Measurements from ENCODE around the gene LEMD2. TPM values are rescaled to one million over a fixed set of nuclear protein-coding genes. Genes with fewer than 3 reads are reported as not detected.

Gene LEMD2
- polyA plus RNA-seq, 2 donors, result 39.8 to 43.2 TPM

GRCh38 chr6:33787346-33787953 lies 1.5 kb downstream of the LEMD2 start:
- WGBS, 2 donors, result 27 to 30% methylated on average over 7 of the region's 7 CpGs
- H3K27ac ChIP-seq (ENCODE audit: low read depth in 2 of 2, low read length in 1 of 2), result peak overlapping the region; percentile 92 to 97
- H3K9me3 ChIP-seq (ENCODE audit: control insufficient read depth in 2 of 2, insufficient read depth in 1 of 2, low read depth in 1 of 2, low read length in 1 of 2), result no peaks in the 10 kb centered on the region
- H3K36me3 ChIP-seq (ENCODE audit: control insufficient read depth in 2 of 2, insufficient read depth in 2 of 2, low read length in 1 of 2), result peaks cover 8 to 25% of the 10 kb centered on the region in 2 donors
- H3K4me1 ChIP-seq (ENCODE audit: control insufficient read depth in 2 of 2, insufficient read depth in 2 of 2, low read length in 1 of 2), result peaks cover 0 to 10% of the 10 kb centered on the region in 2 donors
- no peaks in the 10 kb centered on the region for H3K27me3 ChIP-seq (ENCODE audit: control insufficient read depth in 1 of 2, insufficient read depth in 2 of 2, low read length in 2 of 2)
- H3K4me3 ChIP-seq (ENCODE audit: low read depth in 1 of 2, low read length in 2 of 2), result peak overlapping the region; percentile 87 to 91

GRCh38 chr6:33786736-33787135 lies 2.2 kb downstream of the LEMD2 start:
- H3K36me3 ChIP-seq (ENCODE audit: control insufficient read depth in 2 of 2, insufficient read depth in 2 of 2, low read length in 1 of 2), result peaks cover 8 to 32% of the 10 kb centered on the region in 2 donors
- H3K4me1 ChIP-seq (ENCODE audit: control insufficient read depth in 2 of 2, insufficient read depth in 2 of 2, low read length in 1 of 2), result peaks cover 0 to 10% of the 10 kb centered on the region in 2 donors
- no peak overlapping the region for H3K27ac ChIP-seq (ENCODE audit: low read depth in 2 of 2, low read length in 1 of 2)
- no peak overlapping the region for H3K4me3 ChIP-seq (ENCODE audit: low read depth in 1 of 2, low read length in 2 of 2)
- 75 to 76% methylated on average over 3 of the region's 3 CpGs for WGBS, 2 donors
- H3K27me3 ChIP-seq (ENCODE audit: control insufficient read depth in 1 of 2, insufficient read depth in 2 of 2, low read length in 2 of 2), result no peaks in the 10 kb centered on the region
- no peaks in the 10 kb centered on the region for H3K9me3 ChIP-seq (ENCODE audit: control insufficient read depth in 2 of 2, insufficient read depth in 1 of 2, low read depth in 1 of 2, low read length in 1 of 2)

DNA sequence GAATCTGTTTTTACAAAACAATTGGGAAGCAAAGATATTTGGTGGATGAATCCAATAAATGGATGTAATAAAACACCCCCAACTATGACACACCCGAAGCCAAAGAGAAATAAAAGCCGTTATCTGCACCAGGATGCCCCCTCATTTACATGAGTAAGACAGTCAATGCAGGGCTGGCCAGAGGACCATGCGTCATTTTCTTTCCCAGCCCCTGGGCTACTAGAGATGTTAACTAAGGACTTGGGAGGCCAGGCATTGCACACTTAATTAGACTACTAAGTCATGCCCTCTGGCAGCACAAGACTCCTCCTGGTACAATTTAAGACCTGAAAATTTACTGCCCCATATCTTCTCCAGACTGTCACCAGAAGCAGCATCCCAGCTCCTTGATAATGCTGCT lies 3.2 kb downstream of the LEMD2 start:
- peaks cover 0 to 12% of the 10 kb centered on the region in 2 donors for H3K4me1 ChIP-seq (ENCODE audit: control insufficient read depth in 2 of 2, insufficient read depth in 2 of 2, low read length in 1 of 2)
- no peak overlapping the region for H3K27ac ChIP-seq (ENCODE audit: low read depth in 2 of 2, low read length in 1 of 2)
- no peaks in the 10 kb centered on the region for H3K27me3 ChIP-seq (ENCODE audit: control insufficient read depth in 1 of 2, insufficient read depth in 2 of 2, low read length in 2 of 2)
- H3K36me3 ChIP-seq (ENCODE audit: control insufficient read depth in 2 of 2, insufficient read depth in 2 of 2, low read length in 1 of 2), result peaks cover 8 to 36% of the 10 kb centered on the region in 2 donors
- H3K4me3 ChIP-seq (ENCODE audit: low read depth in 1 of 2, low read length in 2 of 2), result no peak overlapping the region
- 58 to 60% methylated on average over 3 of the region's 3 CpGs for WGBS, 2 donors
- no peaks in the 10 kb centered on the region for H3K9me3 ChIP-seq (ENCODE audit: control insufficient read depth in 2 of 2, insufficient read depth in 1 of 2, low read depth in 1 of 2, low read length in 1 of 2)

DNA sequence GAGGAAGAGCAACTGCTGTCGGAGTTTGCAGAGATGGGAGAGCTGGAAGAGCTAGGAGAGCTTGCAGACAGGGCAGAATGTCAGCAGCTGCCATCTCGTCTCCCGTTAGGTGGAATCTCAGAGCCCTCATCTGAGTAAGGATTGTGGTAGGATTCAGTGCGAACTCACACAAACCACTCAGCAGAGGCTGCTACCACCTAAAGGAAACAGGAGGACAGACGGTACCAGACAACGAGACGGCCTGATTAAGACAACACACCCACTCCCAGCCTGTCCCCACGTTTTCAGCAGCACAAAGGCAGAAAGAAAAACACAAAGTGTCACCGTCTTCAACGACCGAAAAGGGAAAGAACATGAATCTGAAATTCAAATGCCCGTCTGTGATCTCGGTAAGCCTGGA lies 4.1 kb downstream of the LEMD2 start:
- Histone ChIP-seq H3K4me1 (ENCODE audit: control insufficient read depth in 2 of 2, insufficient read depth in 2 of 2, low read length in 1 of 2) (peaks cover 0 to 12% of the 10 kb centered on the region in 2 donors), H3K27ac (ENCODE audit: low read depth in 2 of 2, low read length in 1 of 2) (peak overlapping the region in 1 of 2 donors; percentile 58), H3K9me3 (ENCODE audit: control insufficient read depth in 2 of 2, insufficient read depth in 1 of 2, low read depth in 1 of 2, low read length in 1 of 2) (no peaks in the 10 kb centered on the region), H3K27me3 (ENCODE audit: control insufficient read depth in 1 of 2, insufficient read depth in 2 of 2, low read length in 2 of 2) (no peaks in the 10 kb centered on the region), H3K4me3 (ENCODE audit: low read depth in 1 of 2, low read length in 2 of 2) (no peak overlapping the region), H3K36me3 (ENCODE audit: control insufficient read depth in 2 of 2, insufficient read depth in 2 of 2, low read length in 1 of 2) (peaks cover 8 to 46% of the 10 kb centered on the region in 2 donors)
- WGBS, 2 donors, result 81 to 82% methylated on average over 13 of the region's 13 CpGs

GRCh38 chr6:33783781-33784520 lies 5.0 kb downstream of the LEMD2 start:
- Histone ChIP-seq H3K4me1 (ENCODE audit: control insufficient read depth in 2 of 2, insufficient read depth in 2 of 2, low read length in 1 of 2) (peaks cover 0 to 8% of the 10 kb centered on the region in 2 donors), H3K27me3 (ENCODE audit: control insufficient read depth in 1 of 2, insufficient read depth in 2 of 2, low read length in 2 of 2) (no peaks in the 10 kb centered on the region), H3K9me3 (ENCODE audit: control insufficient read depth in 2 of 2, insufficient read depth in 1 of 2, low read depth in 1 of 2, low read length in 1 of 2) (no peaks in the 10 kb centered on the region), H3K4me3 (ENCODE audit: low read depth in 1 of 2, low read length in 2 of 2) (no peak overlapping the region), H3K36me3 (ENCODE audit: control insufficient read depth in 2 of 2, insufficient read depth in 2 of 2, low read length in 1 of 2) (peaks cover 14 to 54% of the 10 kb centered on the region in 2 donors), H3K27ac (ENCODE audit: low read depth in 2 of 2, low read length in 1 of 2) (peak overlapping the region in 1 of 2 donors; percentile 56)
- WGBS, 2 donors, result 85 to 86% methylated on average over 10 of the region's 10 CpGs

DNA sequence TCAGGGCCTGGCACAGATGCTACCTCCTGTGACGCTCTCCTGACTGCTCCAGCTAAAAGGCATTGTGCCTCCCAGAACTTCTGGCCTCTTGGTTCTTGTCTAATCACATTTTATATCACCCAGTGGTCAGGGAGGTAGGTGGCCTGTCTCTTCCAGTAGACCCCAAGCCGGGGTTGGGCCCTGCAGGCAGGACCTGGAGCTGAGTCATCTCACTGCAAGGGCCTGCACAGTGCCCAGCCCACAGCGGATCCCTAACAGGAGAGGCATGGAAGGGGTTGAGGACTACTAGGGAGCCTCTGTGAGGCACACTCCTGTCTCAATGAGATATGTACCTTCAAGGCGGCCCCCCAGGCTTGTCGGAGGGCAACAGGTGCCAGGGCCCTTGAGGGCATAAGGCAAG lies 6.4 kb downstream of the LEMD2 start:
- peaks cover 26 to 67% of the 10 kb centered on the region in 2 donors for H3K36me3 ChIP-seq (ENCODE audit: control insufficient read depth in 2 of 2, insufficient read depth in 2 of 2, low read length in 1 of 2)

DNA sequence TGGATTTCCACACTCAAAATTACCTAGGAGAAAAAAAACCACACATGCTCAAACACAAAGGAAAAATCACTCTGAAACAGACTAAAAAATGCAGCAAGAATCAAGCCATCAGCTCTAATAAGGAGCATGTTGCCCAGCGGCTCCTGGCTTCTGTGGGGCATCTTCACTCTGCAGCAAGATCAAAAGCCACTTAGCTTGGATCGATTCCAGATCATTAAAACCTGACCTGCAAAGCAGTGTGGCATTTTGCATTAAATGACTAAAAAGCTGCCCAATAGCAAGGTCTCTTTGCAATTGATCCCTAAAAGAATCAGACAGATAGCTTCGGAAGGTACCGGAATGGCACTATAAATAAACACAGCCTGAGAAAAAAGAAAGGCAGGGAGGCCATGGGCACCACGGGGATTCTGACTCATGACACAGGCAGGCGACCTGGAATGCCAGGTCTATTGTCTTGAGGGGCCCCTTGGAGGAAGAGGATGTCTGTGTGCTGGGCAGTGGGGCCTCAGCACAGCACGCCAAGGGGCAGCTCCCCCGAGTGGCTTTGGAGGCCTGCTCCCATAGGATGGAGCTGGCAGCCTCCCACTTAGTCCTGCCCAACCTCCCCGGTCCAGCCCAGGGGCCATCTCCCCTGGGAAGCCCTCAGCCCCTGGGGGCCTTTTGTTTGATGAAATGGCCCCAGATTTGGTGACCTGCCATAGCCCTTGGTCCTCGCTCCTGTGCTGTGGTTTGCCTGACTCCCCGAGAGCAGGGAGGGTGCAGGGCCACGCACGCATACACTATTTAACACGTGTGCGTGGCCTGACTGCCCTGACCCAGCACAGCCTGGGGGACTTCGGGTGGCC lies 7.6 kb downstream of the LEMD2 start:
- H3K4me3 ChIP-seq (ENCODE audit: low read depth in 1 of 2, low read length in 2 of 2), result no peak overlapping the region
- no peaks in the 10 kb centered on the region for H3K9me3 ChIP-seq (ENCODE audit: control insufficient read depth in 2 of 2, insufficient read depth in 1 of 2, low read depth in 1 of 2, low read length in 1 of 2)
- no peak overlapping the region for H3K27ac ChIP-seq (ENCODE audit: low read depth in 2 of 2, low read length in 1 of 2)
- H3K36me3 ChIP-seq (ENCODE audit: control insufficient read depth in 2 of 2, insufficient read depth in 2 of 2, low read length in 1 of 2), result peaks cover 36 to 79% of the 10 kb centered on the region in 2 donors
- peaks cover 0 to 8% of the 10 kb centered on the region in 2 donors for H3K4me1 ChIP-seq (ENCODE audit: control insufficient read depth in 2 of 2, insufficient read depth in 2 of 2, low read length in 1 of 2)
- no peaks in the 10 kb centered on the region for H3K27me3 ChIP-seq (ENCODE audit: control insufficient read depth in 1 of 2, insufficient read depth in 2 of 2, low read length in 2 of 2)
- WGBS, 2 donors, result 66 to 75% methylated on average over 16 of the region's 16 CpGs

More for the DNA sequence above, 6.4 kb downstream of the LEMD2 start:
- Histone ChIP-seq H3K4me3 (ENCODE audit: low read depth in 1 of 2, low read length in 2 of 2) (no peak overlapping the region), H3K27ac (ENCODE audit: low read depth in 2 of 2, low read length in 1 of 2) (peak overlapping the region in 1 of 2 donors; percentile 26), H3K4me1 (ENCODE audit: control insufficient read depth in 2 of 2, insufficient read depth in 2 of 2, low read length in 1 of 2) (peaks cover 0 to 8% of the 10 kb centered on the region in 2 donors), H3K9me3 (ENCODE audit: control insufficient read depth in 2 of 2, insufficient read depth in 1 of 2, low read depth in 1 of 2, low read length in 1 of 2) (no peaks in the 10 kb centered on the region), H3K27me3 (ENCODE audit: control insufficient read depth in 1 of 2, insufficient read depth in 2 of 2, low read length in 2 of 2) (no peaks in the 10 kb centered on the region)
- WGBS, 2 donors, result 94 to 95% methylated on average over 5 of the region's 5 CpGs

DNA sequence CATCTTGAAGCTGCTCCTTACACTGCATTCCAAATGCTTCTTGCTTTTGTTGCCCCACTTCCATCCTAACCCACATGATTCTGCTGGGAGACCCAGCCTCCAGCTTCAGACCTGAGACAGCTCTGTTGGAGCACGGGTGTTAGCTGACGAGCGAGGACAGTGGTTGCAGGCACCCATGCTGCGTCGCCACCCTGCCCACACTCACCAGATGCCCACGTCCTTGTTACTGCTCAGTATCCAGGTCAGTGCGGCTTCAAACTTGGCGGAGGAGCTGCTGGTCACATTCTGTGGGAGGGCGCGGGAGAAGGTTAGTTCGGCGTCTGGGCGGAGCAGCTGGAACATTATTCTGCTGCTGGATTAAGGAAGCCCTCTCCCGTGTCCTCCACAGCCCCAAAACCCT lies 9.0 kb downstream of the LEMD2 start:
- no peak overlapping the region for H3K27ac ChIP-seq (ENCODE audit: low read depth in 2 of 2, low read length in 1 of 2)
- H3K4me1 ChIP-seq (ENCODE audit: control insufficient read depth in 2 of 2, insufficient read depth in 2 of 2, low read length in 1 of 2), result peaks cover 0 to 6% of the 10 kb centered on the region in 2 donors
- H3K9me3 ChIP-seq (ENCODE audit: control insufficient read depth in 2 of 2, insufficient read depth in 1 of 2, low read depth in 1 of 2, low read length in 1 of 2), result no peaks in the 10 kb centered on the region
- WGBS, 2 donors, result 86 to 88% methylated on average over 14 of the region's 14 CpGs
- H3K36me3 ChIP-seq (ENCODE audit: control insufficient read depth in 2 of 2, insufficient read depth in 2 of 2, low read length in 1 of 2), result peaks cover 43 to 86% of the 10 kb centered on the region in 2 donors
- H3K4me3 ChIP-seq (ENCODE audit: low read depth in 1 of 2, low read length in 2 of 2), result no peak overlapping the region
- no peaks in the 10 kb centered on the region for H3K27me3 ChIP-seq (ENCODE audit: control insufficient read depth in 1 of 2, insufficient read depth in 2 of 2, low read length in 2 of 2)

GRCh38 chr6:33779290-33779689 lies 9.6 kb downstream of the LEMD2 start:
- Histone ChIP-seq H3K4me3 (ENCODE audit: low read depth in 1 of 2, low read length in 2 of 2) (no peak overlapping the region), H3K27me3 (ENCODE audit: control insufficient read depth in 1 of 2, insufficient read depth in 2 of 2, low read length in 2 of 2) (no peaks in the 10 kb centered on the region), H3K4me1 (ENCODE audit: control insufficient read depth in 2 of 2, insufficient read depth in 2 of 2, low read length in 1 of 2) (peaks cover 0 to 2% of the 10 kb centered on the region in 2 donors), H3K27ac (ENCODE audit: low read depth in 2 of 2, low read length in 1 of 2) (no peak overlapping the region), H3K9me3 (ENCODE audit: control insufficient read depth in 2 of 2, insufficient read depth in 1 of 2, low read depth in 1 of 2, low read length in 1 of 2) (no peaks in the 10 kb centered on the region), H3K36me3 (ENCODE audit: control insufficient read depth in 2 of 2, insufficient read depth in 2 of 2, low read length in 1 of 2) (peaks cover 43 to 85% of the 10 kb centered on the region in 2 donors)
- WGBS, 2 donors, result 84 to 92% methylated on average over 7 of the region's 7 CpGs

All from esophagus (tissue), 2 donors.